Esophagus squamous epithelium (tissue), 4 donors: ENCODE data around the gene TMEM236.

Source experiments
- CTCF ChIP-seq, 6 experiments: fragments of 450-650 bp in 4 of 6; fragments of 200-600 bp in 2 of 6; sonication (generic) in 2 of 6; IDR thresholded peaks; one replicate each; pipeline ENCODE4 v1.5.1; 2016 to 2019; ENCODE audit warnings: antibody characterized with exemption in 6 of 6, mild to moderate bottlenecking in 4 of 6, moderate library complexity in 4 of 6
- POLR2A ChIP-seq, 4 donors: fragments of 450-650 bp; IDR thresholded peaks; one replicate each; pipeline ENCODE4 v1.6.1; 2017; ENCODE audit warnings: antibody characterized with exemption in 4 of 4, mild to moderate bottlenecking in 4 of 4, moderate library complexity in 3 of 4

- TF ChIP-seq CTCF (IDR thresholded peaks at IDR 0.05) (no peak), POLR2A (IDR thresholded peaks at IDR 0.05) (no peak)
Measured at GRCh38 chr10:17768957-17769356, 17.0 kb downstream of the TMEM236 start.
